Astrocyte (in vitro differentiated cells and primary cell): Measurements from ENCODE around the gene SLC12A2. TPM values are rescaled to one million over a fixed set of nuclear protein-coding genes. Genes with fewer than 3 reads are reported as not detected.

ENCODE experiments used
- DNase-seq: peaks from one replicate; pipeline ENCODE4 v3.0.0-alpha.2; 2010; ENCODE audit warnings: low read depth
- FAIRE-seq: peaks from 2 replicates; lab custom pipeline; 2011; peaks lifted over from hg19 to GRCh38; lab: Jason Lieb, UNC
- H2AFZ ChIP-seq: 2 replicates; pipeline ENCODE4 v1.6.0; 2012; ENCODE audit warnings: low read depth, low read length, inconsistent platforms
- H3K27ac ChIP-seq: 2 replicates; pipeline ENCODE4 v1.5.1; 2011; ENCODE audit warnings: low read depth, low read length, inconsistent platforms
- H3K27me3 ChIP-seq: 2 replicates; pipeline ENCODE4 v1.6.0; 2011; ENCODE audit warnings: low read length, inconsistent platforms; ENCODE audit not compliant: insufficient read depth
- H3K36me3 ChIP-seq: 2 replicates; pipeline ENCODE4 v1.5.1; 2011; ENCODE audit warnings: low read length, inconsistent platforms; ENCODE audit not compliant: insufficient read depth
- H3K4me1 ChIP-seq: 2 replicates; pipeline ENCODE4 v1.5.1; 2011; ENCODE audit warnings: low read length, inconsistent platforms; ENCODE audit not compliant: insufficient read depth
- H3K4me2 ChIP-seq: 2 replicates; pipeline ENCODE4 v1.6.0; 2012; ENCODE audit warnings: low read length, inconsistent platforms
- H3K4me3 ChIP-seq: 2 replicates; pipeline ENCODE4 v1.5.1; 2011; ENCODE audit warnings: low read depth, mild to moderate bottlenecking, low read length, inconsistent platforms; ENCODE audit not compliant: insufficient read depth
- H3K79me2 ChIP-seq: 2 replicates; pipeline ENCODE4 v1.6.0; 2012; ENCODE audit warnings: mild to moderate bottlenecking, low read length, inconsistent platforms; ENCODE audit not compliant: insufficient read depth
- H3K9ac ChIP-seq: 2 replicates; pipeline ENCODE4 v1.6.0; 2012; ENCODE audit warnings: mild to moderate bottlenecking, low read length, inconsistent platforms
- H3K9me3 ChIP-seq: 2 replicates; pipeline ENCODE4 v1.5.1; 2012; ENCODE audit warnings: low read depth, mild to moderate bottlenecking, low read length, inconsistent platforms; ENCODE audit not compliant: insufficient read depth
- H4K20me1 ChIP-seq: 2 replicates; pipeline ENCODE4 v1.6.0; 2012; ENCODE audit warnings: low read length, inconsistent platforms; ENCODE audit not compliant: insufficient read depth
- H3K27ac Mint-ChIP-seq: one replicate; pipeline ENCODE4 v1.8.0; 2021; ENCODE audit warnings: mild to moderate bottlenecking, mixed read lengths; ENCODE audit not compliant: unreplicated experiment
- H3K27me3 Mint-ChIP-seq: one replicate; pipeline ENCODE4 v1.8.0; 2021; ENCODE audit warnings: low read depth, mixed read lengths; ENCODE audit not compliant: unreplicated experiment
- H3K36me3 Mint-ChIP-seq: one replicate; pipeline ENCODE4 v1.8.0; 2021; ENCODE audit warnings: low read depth, mixed read lengths; ENCODE audit not compliant: unreplicated experiment
- H3K4me1 Mint-ChIP-seq: one replicate; pipeline ENCODE4 v1.8.0; 2021; ENCODE audit warnings: low read depth, mixed read lengths; ENCODE audit not compliant: unreplicated experiment
- H3K4me3 Mint-ChIP-seq: one replicate; pipeline ENCODE4 v1.8.0; 2021; ENCODE audit warnings: mild to moderate bottlenecking, moderate library complexity, mixed read lengths; ENCODE audit not compliant: unreplicated experiment
- H3K9me3 Mint-ChIP-seq: one replicate; pipeline ENCODE4 v1.8.0; 2021; ENCODE audit warnings: mild to moderate bottlenecking, mixed read lengths; ENCODE audit not compliant: unreplicated experiment
- CTCF ChIP-seq: IDR thresholded peaks from 2 replicates; pipeline ENCODE4 v1.5.1; 2011; ENCODE audit warnings: low read depth, mild to moderate bottlenecking, inconsistent platforms, low read length, moderate library complexity; ENCODE audit not compliant: insufficient read depth
- EZH2 ChIP-seq: IDR thresholded peaks from 2 replicates; pipeline ENCODE4 v1.6.1; 2012; ENCODE audit warnings: mild to moderate bottlenecking, low read length, inconsistent platforms; ENCODE audit not compliant: insufficient read depth
- total RNA-seq: library from RNA; stranded (reverse); gene quantifications from 2 replicates; pipeline ENCODE4 v1.2.1, GENCODE V29; 2021

SLC12A2 gene
- total RNA-seq, 1 donor from 2014 or later = 20.3 TPM

- H3K27ac Mint-ChIP-seq = no peak overlapping the region
- H3K4me1 ChIP-seq = peaks cover 3% of the 10 kb centered on the region
- H3K9ac ChIP-seq = no peak overlapping the region
- no peaks in the 10 kb centered on the region for H3K9me3 ChIP-seq
- H3K27ac ChIP-seq = no peak overlapping the region
- peaks cover 66% of the 10 kb centered on the region for H3K79me2 ChIP-seq
- no peak overlapping the region for H2AFZ ChIP-seq
- H3K36me3 ChIP-seq = no peaks in the 10 kb centered on the region
- DNase-seq = peak; percentile 34
- no peaks in the 10 kb centered on the region for H4K20me1 ChIP-seq
- no peak overlapping the region for H3K4me3 ChIP-seq
- peaks cover 5% of the 10 kb centered on the region for H3K36me3 Mint-ChIP-seq
- no peaks in the 10 kb centered on the region for H3K27me3 Mint-ChIP-seq
- H3K4me2 ChIP-seq = no peak overlapping the region
- no peaks in the 10 kb centered on the region for H3K27me3 ChIP-seq
- FAIRE-seq = no peak
- TF ChIP-seq EZH2 (no peak), CTCF (no peak)
- H3K9me3 Mint-ChIP-seq = peaks cover 13% of the 10 kb centered on the region
- no peaks in the 10 kb centered on the region for H3K4me1 Mint-ChIP-seq
- H3K4me3 Mint-ChIP-seq = no peak overlapping the region
Measured at GRCh38 chr5:128099944-128100343, 16.4 kb downstream of the SLC12A2 start.

GRCh38 chr5:128100860-128101557, 17.4 kb downstream of the SLC12A2 start:
- H2AFZ ChIP-seq = no peak overlapping the region
- H3K4me3 ChIP-seq = no peak overlapping the region
- Mint-ChIP-seq H3K9me3 (peaks cover 13% of the 10 kb centered on the region), H3K27me3 (no peaks in the 10 kb centered on the region), H3K36me3 (peaks cover 5% of the 10 kb centered on the region), H3K4me1 (peaks cover 4% of the 10 kb centered on the region), H3K27ac (no peak overlapping the region), H3K4me3 (no peak overlapping the region)
- H3K27ac ChIP-seq = no peak overlapping the region
- peaks cover 62% of the 10 kb centered on the region for H3K79me2 ChIP-seq
- no peaks in the 10 kb centered on the region for H3K36me3 ChIP-seq
- peaks cover 3% of the 10 kb centered on the region for H3K4me1 ChIP-seq
- H3K27me3 ChIP-seq = no peaks in the 10 kb centered on the region
- no peak overlapping the region for H3K9ac ChIP-seq
- DNase-seq (no peak), FAIRE-seq (no peak)
- H3K4me2 ChIP-seq = no peak overlapping the region
- H3K9me3 ChIP-seq = no peaks in the 10 kb centered on the region
- no peak for TF ChIP-seq EZH2
- TF ChIP-seq CTCF = no peak
- peaks cover 3% of the 10 kb centered on the region for H4K20me1 ChIP-seq

GRCh38 chr5:128101676-128102075, 18.1 kb downstream of the SLC12A2 start:
- Mint-ChIP-seq H3K36me3 (peaks cover 5% of the 10 kb centered on the region), H3K4me3 (no peak overlapping the region)

More at GRCh38 chr5:128101676-128102075, 18.1 kb downstream of the SLC12A2 start:
- H3K79me2 ChIP-seq = peaks cover 56% of the 10 kb centered on the region
- H3K4me1 Mint-ChIP-seq = peaks cover 4% of the 10 kb centered on the region
- no peak overlapping the region for H3K4me2 ChIP-seq
- H3K36me3 ChIP-seq = no peaks in the 10 kb centered on the region
- no peaks in the 10 kb centered on the region for H3K9me3 ChIP-seq
- peaks cover 3% of the 10 kb centered on the region for H4K20me1 ChIP-seq
- peaks cover 13% of the 10 kb centered on the region for H3K9me3 Mint-ChIP-seq
- H3K27ac ChIP-seq = no peak overlapping the region
- DNase-seq (peak; percentile 36), FAIRE-seq (no peak)
- H3K27me3 ChIP-seq = no peaks in the 10 kb centered on the region
- no peaks in the 10 kb centered on the region for H3K27me3 Mint-ChIP-seq
- no peak overlapping the region for H3K4me3 ChIP-seq
- H2AFZ ChIP-seq = no peak overlapping the region
- TF ChIP-seq EZH2 (no peak), CTCF (no peak)
- H3K4me1 ChIP-seq = peaks cover 3% of the 10 kb centered on the region
- H3K9ac ChIP-seq = no peak overlapping the region
- H3K27ac Mint-ChIP-seq = no peak overlapping the region
